GM23338 (cell line): ENCODE data around the gene EML4. TPM values are rescaled to one million over a fixed set of nuclear protein-coding genes. Genes with fewer than 3 reads are reported as not detected.

Source experiments
- ATAC-seq: fragments of 200-7000 bp; cut with Tn5 transposase; 3 replicates; pipeline ENCODE4 v1.9.1; 2020
- DNase-seq: peaks from one replicate; pipeline ENCODE4 v3.0.0-alpha.2; 2015; ENCODE audit warnings: low spot score
- H2AFZ ChIP-seq: fragments of 200-600 bp; sonication (generic); 2 replicates; pipeline ENCODE4 v1.8.0; 2016; ENCODE audit warnings: antibody characterized with exemption, mild to moderate bottlenecking, moderate library complexity
- H3F3A ChIP-seq: fragments of 200-600 bp; sonication (generic); replicated peaks from 2 replicates; pipeline ENCODE4 v1.8.0; 2017; ENCODE audit warnings: antibody characterized with exemption, mixed run types, low read depth
- H3K27ac ChIP-seq: fragments of 200-600 bp; sonication (generic); 2 replicates; pipeline ENCODE4 v1.6.1; 2016; ENCODE audit warnings: low read depth
- H3K27me3 ChIP-seq: fragments of 200-600 bp; sonication (generic); 2 replicates; pipeline ENCODE4 v1.8.0; 2016; ENCODE audit warnings: mild to moderate bottlenecking, mixed run types, moderate library complexity; ENCODE audit not compliant: insufficient read depth
- H3K36me3 ChIP-seq: fragments of 200-600 bp; sonication (generic); 2 replicates; pipeline ENCODE4 v1.8.0; 2016; ENCODE audit warnings: mild to moderate bottlenecking; ENCODE audit not compliant: insufficient read depth
- H3K4me1 ChIP-seq: fragments of 200-600 bp; sonication (generic); 2 replicates; pipeline ENCODE4 v1.8.0; 2016; ENCODE audit warnings: mild to moderate bottlenecking, moderate library complexity; ENCODE audit not compliant: insufficient read depth
- H3K4me2 ChIP-seq: fragments of 200-600 bp; sonication (generic); 2 replicates; pipeline ENCODE4 v1.7.1; 2017; ENCODE audit warnings: mixed run types
- H3K4me3 ChIP-seq: fragments of 200-600 bp; sonication (generic); 2 replicates; pipeline ENCODE4 v1.6.1; 2016; ENCODE audit warnings: mixed run types
- H3K79me2 ChIP-seq: fragments of 200-600 bp; sonication (generic); replicated peaks from 2 replicates; pipeline ENCODE4 v1.8.0; 2017; ENCODE audit warnings: mild to moderate bottlenecking; ENCODE audit not compliant: insufficient read depth
- H3K9me2 ChIP-seq: fragments of 200-600 bp; sonication (generic); 2 replicates; pipeline ENCODE4 v1.8.0; 2017; ENCODE audit not compliant: insufficient read depth
- H4K20me1 ChIP-seq: fragments of 200-600 bp; sonication (generic); replicated peaks from 2 replicates; pipeline ENCODE4 v1.8.0; 2017; ENCODE audit warnings: mild to moderate bottlenecking; ENCODE audit not compliant: insufficient read depth
- H3K27ac Mint-ChIP-seq: 2 replicates; pipeline ENCODE4 v1.8.0; 2020; ENCODE audit warnings: inconsistent platforms, mild to moderate bottlenecking, moderate library complexity, mixed read lengths
- H3K27me3 Mint-ChIP-seq: 3 replicates; pipeline ENCODE4 v1.8.0; 2022; ENCODE audit warnings: low read depth, mild to moderate bottlenecking, moderate library complexity, mixed read lengths, inconsistent platforms; ENCODE audit not compliant: insufficient read depth, poor library complexity
- H3K36me3 Mint-ChIP-seq: 3 replicates; pipeline ENCODE4 v1.8.0; 2021; ENCODE audit warnings: low read depth, mild to moderate bottlenecking, inconsistent platforms, moderate library complexity, mixed read lengths
- H3K4me1 Mint-ChIP-seq: 3 replicates; pipeline ENCODE4 v1.8.0; 2020; ENCODE audit warnings: mild to moderate bottlenecking, inconsistent platforms, mixed read lengths
- H3K4me3 Mint-ChIP-seq: 3 replicates; pipeline ENCODE4 v1.8.0; 2021; ENCODE audit warnings: moderate library complexity, mild to moderate bottlenecking, inconsistent platforms, mixed read lengths
- H3K9me3 Mint-ChIP-seq: 3 replicates; pipeline ENCODE4 v1.8.0; 2020; ENCODE audit warnings: moderate library complexity, mild to moderate bottlenecking, inconsistent platforms, mixed read lengths
- EZH2phosphoT487 ChIP-seq: fragments of 200-600 bp; sonication (generic); IDR thresholded peaks from one replicate; pipeline ENCODE4 v1.8.1; 2018; ENCODE audit warnings: antibody characterized with exemption; ENCODE audit not compliant: unreplicated experiment
- POLR2AphosphoS5 ChIP-seq: IDR thresholded peaks from 2 replicates; pipeline ENCODE4 v1.6.1; 2016; ENCODE audit warnings: antibody characterized with exemption, low read depth
- ZNF462 ChIP-seq: fragments of 250-450 bp; sonication (Bioruptor Pico); IDR thresholded peaks from 2 replicates; pipeline ENCODE4 v1.5.0; 2020; ENCODE audit warnings: mild to moderate bottlenecking, moderate library complexity
- polyA plus RNA-seq: library from polyadenylated mRNA; unstranded; fragments of >200 nt; fragmentation: Nextera tagmentation; extraction: Ambion mirVana; gene quantifications from 2 replicates; pipeline ENCODE4 v1.2.1, GENCODE V29; 2016
- total RNA-seq: library from RNA; depleted of rRNA; stranded (reverse); fragments of >200 nt; shearing (Covaris generic); gene quantifications from 2 replicates; pipeline ENCODE4 v1.2.3, GENCODE V29; 2014
- TF ChIP-seq, protein P1 (sequence below): IDR thresholded peaks from one replicate; pipeline ENCODE4 v1.6.1; 2018; ENCODE audit warnings: antibody characterized with exemption; ENCODE audit not compliant: unreplicated experiment
- TF ChIP-seq, protein P2 (sequence below), 2 experiments: fragments of 200-600 bp in 1 of 2; sonication (generic) in 1 of 2; conservative IDR thresholded peaks; 2 replicates each; pipeline versions ENCODE4 v1.5.1 to v1.6.1; 2016 to 2017; ENCODE audit warnings: antibody characterized with exemption in 2 of 2, low read depth in 2 of 2, mild to moderate bottlenecking in 2 of 2, moderate library complexity in 1 of 2

EML4 gene
- total and polyA plus RNA-seq, 2 experiments from 2014 or later: 65.3 to 115 TPM

DNA sequence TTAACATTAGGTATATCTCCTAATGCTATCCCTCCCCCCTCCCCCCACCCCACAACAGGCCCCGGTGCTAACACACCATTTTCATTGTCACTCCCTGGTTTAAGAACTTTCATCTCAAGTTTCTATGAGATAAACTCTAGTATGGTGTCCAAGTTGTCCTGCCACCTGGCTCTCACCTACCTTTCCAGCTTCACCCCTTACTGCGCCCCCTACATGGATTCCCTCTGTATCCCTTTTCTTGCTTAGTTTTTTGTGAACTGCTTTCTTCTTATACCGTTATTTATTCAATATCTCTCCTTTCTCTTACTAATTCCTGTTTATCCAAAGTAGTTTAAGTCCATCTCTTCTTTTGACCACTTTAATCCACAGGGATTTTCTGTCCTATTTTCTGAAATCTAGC lies 15.2 kb downstream of the EML4 start:
- H3K27me3 ChIP-seq: no peaks in the 10 kb centered on the region
- DNase-seq: peak; percentile 41
- peaks cover 100% of the 10 kb centered on the region for H3K79me2 ChIP-seq
- peaks cover 15% of the 10 kb centered on the region for H3K4me1 Mint-ChIP-seq
- H3K4me3 ChIP-seq: no peak overlapping the region
- peak; percentile 45; the same call in 2 of the 3 replicates for ATAC-seq
- no peaks in the 10 kb centered on the region for H3K36me3 ChIP-seq
- H3K27ac ChIP-seq: no peak overlapping the region
- 0 out of 3 replicates have a peak, but pooled peaks cover 3% of the 10 kb centered on the region for H3K9me3 Mint-ChIP-seq
- 0 out of 2 replicates have a peak, but pooled peaks cover 4% of the 10 kb centered on the region for H3K4me1 ChIP-seq
- no peak for TF ChIP-seq EZH2phosphoT487
- TF ChIP-seq, protein P1, sequence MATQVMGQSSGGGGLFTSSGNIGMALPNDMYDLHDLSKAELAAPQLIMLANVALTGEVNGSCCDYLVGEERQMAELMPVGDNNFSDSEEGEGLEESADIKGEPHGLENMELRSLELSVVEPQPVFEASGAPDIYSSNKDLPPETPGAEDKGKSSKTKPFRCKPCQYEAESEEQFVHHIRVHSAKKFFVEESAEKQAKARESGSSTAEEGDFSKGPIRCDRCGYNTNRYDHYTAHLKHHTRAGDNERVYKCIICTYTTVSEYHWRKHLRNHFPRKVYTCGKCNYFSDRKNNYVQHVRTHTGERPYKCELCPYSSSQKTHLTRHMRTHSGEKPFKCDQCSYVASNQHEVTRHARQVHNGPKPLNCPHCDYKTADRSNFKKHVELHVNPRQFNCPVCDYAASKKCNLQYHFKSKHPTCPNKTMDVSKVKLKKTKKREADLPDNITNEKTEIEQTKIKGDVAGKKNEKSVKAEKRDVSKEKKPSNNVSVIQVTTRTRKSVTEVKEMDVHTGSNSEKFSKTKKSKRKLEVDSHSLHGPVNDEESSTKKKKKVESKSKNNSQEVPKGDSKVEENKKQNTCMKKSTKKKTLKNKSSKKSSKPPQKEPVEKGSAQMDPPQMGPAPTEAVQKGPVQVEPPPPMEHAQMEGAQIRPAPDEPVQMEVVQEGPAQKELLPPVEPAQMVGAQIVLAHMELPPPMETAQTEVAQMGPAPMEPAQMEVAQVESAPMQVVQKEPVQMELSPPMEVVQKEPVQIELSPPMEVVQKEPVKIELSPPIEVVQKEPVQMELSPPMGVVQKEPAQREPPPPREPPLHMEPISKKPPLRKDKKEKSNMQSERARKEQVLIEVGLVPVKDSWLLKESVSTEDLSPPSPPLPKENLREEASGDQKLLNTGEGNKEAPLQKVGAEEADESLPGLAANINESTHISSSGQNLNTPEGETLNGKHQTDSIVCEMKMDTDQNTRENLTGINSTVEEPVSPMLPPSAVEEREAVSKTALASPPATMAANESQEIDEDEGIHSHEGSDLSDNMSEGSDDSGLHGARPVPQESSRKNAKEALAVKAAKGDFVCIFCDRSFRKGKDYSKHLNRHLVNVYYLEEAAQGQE: no peak
- TF ChIP-seq, protein P2, sequence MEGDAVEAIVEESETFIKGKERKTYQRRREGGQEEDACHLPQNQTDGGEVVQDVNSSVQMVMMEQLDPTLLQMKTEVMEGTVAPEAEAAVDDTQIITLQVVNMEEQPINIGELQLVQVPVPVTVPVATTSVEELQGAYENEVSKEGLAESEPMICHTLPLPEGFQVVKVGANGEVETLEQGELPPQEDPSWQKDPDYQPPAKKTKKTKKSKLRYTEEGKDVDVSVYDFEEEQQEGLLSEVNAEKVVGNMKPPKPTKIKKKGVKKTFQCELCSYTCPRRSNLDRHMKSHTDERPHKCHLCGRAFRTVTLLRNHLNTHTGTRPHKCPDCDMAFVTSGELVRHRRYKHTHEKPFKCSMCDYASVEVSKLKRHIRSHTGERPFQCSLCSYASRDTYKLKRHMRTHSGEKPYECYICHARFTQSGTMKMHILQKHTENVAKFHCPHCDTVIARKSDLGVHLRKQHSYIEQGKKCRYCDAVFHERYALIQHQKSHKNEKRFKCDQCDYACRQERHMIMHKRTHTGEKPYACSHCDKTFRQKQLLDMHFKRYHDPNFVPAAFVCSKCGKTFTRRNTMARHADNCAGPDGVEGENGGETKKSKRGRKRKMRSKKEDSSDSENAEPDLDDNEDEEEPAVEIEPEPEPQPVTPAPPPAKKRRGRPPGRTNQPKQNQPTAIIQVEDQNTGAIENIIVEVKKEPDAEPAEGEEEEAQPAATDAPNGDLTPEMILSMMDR (conservative IDR thresholded peaks at IDR 0.05; ENCODE audit: low read depth in 2 of 2): peak; percentile 52 to 58
- TF ChIP-seq POLR2AphosphoS5: no peak
- H3K4me3 Mint-ChIP-seq: no peak overlapping the region
- no peaks in the 10 kb centered on the region for H3K9me2 ChIP-seq
- peaks cover 17% of the 10 kb centered on the region; the same call in 2 of the 3 replicates for H3K36me3 Mint-ChIP-seq
- H3K4me2 ChIP-seq: no peak overlapping the region
- no peaks in the 10 kb centered on the region for H3F3A ChIP-seq
- H3K27ac Mint-ChIP-seq: no peak overlapping the region
- no peaks in the 10 kb centered on the region for H3K27me3 Mint-ChIP-seq
- H4K20me1 ChIP-seq: peaks cover 25% of the 10 kb centered on the region; the same call in 1 of the 2 replicates
- no peak overlapping the region for H2AFZ ChIP-seq

GRCh38 chr2:42185220-42185921 lies 16.2 kb downstream of the EML4 start:
- peaks cover 21% of the 10 kb centered on the region; the same call in 1 of the 2 replicates for H4K20me1 ChIP-seq
- H3K36me3 Mint-ChIP-seq: peaks cover 16% of the 10 kb centered on the region; the same call in 2 of the 3 replicates
- H3K4me1 Mint-ChIP-seq: peaks cover 19% of the 10 kb centered on the region
- H3K27me3 ChIP-seq: no peaks in the 10 kb centered on the region
- no peak overlapping the region for H3K4me3 Mint-ChIP-seq
- 0 out of 2 replicates have a peak, but pooled peaks cover 4% of the 10 kb centered on the region for H3K4me1 ChIP-seq
- no peak for DNase-seq
- H2AFZ ChIP-seq: no peak overlapping the region
- H3K27ac Mint-ChIP-seq: no peak overlapping the region
- no peak overlapping the region for H3K4me3 ChIP-seq
- peaks cover 100% of the 10 kb centered on the region for H3K79me2 ChIP-seq
- no peaks in the 10 kb centered on the region for H3F3A ChIP-seq
- no peaks in the 10 kb centered on the region for H3K27me3 Mint-ChIP-seq
- H3K9me3 Mint-ChIP-seq: 0 out of 3 replicates have a peak, but pooled peaks cover 3% of the 10 kb centered on the region
- no peak overlapping the region for H3K27ac ChIP-seq
- no peaks in the 10 kb centered on the region for H3K36me3 ChIP-seq
- no peak for ATAC-seq
- no peak overlapping the region for H3K4me2 ChIP-seq
- H3K9me2 ChIP-seq: no peaks in the 10 kb centered on the region
- no peak for TF ChIP-seq ZNF462 (CRISPR knock-in tag)
